DOHH2 (cell line): ENCODE measurements around the gene HOXC4.

ENCODE experiments used
- EZH2phosphoT487 ChIP-seq: fragments of 200-600 bp; sonication (generic); IDR thresholded peaks from 2 replicates; pipeline ENCODE4 v1.6.1; 2017; ENCODE audit warnings: borderline replicate concordance, mild to moderate bottlenecking, antibody characterized with exemption, low read length, moderate library complexity, mixed read lengths
- TF ChIP-seq, protein P1 (sequence below): fragments of 200-600 bp; sonication (generic); IDR thresholded peaks from one replicate; pipeline ENCODE4 v1.5.1; 2014; ENCODE audit warnings: antibody characterized with exemption, mild to moderate bottlenecking, low read depth, low read length; ENCODE audit not compliant: poor library complexity, severe bottlenecking

DNA sequence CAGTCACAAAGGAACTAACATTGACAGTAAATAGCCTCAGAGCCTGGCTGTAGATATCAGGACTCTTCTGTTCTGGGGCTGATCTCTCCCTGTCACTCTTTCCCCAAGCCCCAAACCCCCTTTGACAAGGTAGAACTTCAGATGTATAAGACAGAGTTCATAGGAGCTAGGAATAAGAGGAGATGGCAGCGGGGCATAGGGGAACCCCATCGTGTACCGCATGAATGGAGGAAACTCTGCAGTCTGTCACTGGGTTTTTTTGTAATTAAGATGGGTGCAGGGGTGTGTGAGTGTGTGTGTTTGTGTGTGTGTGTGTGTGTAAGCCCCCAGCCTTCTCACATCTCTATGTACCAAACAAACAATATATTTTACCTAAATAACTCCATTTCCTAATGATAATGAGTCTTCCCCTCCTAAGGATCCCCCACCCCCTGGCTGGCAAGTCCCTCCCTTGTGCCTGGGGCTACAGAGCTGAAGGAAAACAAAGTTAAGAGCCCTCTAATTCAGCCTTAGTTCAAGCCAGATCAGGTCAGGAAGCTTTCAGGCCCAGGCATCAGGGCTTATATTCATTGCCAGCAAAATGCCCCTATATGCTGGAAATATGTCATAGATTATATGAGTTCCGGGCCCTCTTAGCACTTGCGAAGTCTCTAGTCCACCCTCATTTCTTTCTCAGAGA lies 9.1 kb upstream of the HOXC4 start:
- TF ChIP-seq, protein P1, sequence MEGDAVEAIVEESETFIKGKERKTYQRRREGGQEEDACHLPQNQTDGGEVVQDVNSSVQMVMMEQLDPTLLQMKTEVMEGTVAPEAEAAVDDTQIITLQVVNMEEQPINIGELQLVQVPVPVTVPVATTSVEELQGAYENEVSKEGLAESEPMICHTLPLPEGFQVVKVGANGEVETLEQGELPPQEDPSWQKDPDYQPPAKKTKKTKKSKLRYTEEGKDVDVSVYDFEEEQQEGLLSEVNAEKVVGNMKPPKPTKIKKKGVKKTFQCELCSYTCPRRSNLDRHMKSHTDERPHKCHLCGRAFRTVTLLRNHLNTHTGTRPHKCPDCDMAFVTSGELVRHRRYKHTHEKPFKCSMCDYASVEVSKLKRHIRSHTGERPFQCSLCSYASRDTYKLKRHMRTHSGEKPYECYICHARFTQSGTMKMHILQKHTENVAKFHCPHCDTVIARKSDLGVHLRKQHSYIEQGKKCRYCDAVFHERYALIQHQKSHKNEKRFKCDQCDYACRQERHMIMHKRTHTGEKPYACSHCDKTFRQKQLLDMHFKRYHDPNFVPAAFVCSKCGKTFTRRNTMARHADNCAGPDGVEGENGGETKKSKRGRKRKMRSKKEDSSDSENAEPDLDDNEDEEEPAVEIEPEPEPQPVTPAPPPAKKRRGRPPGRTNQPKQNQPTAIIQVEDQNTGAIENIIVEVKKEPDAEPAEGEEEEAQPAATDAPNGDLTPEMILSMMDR, result no peak
- no peak for TF ChIP-seq EZH2phosphoT487
